ENCODE measurements around the gene DPYSL4. TPM values are rescaled to one million over a fixed set of nuclear protein-coding genes. Genes with fewer than 3 reads are reported as not detected.

DPYSL4 gene
- not detected for polyA plus RNA-seq

GRCh38 chr10:132186488-132187429, at the start of gene DPYSL4:
DPYSL4 (plus strand) TSS chr10:132186948; CDS start chr10:132187064, 116 bp downstream.
- H3K9me3 Mint-ChIP-seq = peaks cover 0 to 2% (median 0%) of the 10 kb centered on the region in 3 donors
- peak within 1 kb of the TSS in 1 of 3 donors; percentile 71 for H3K27ac Mint-ChIP-seq
- peaks cover 45% of the 10 kb centered on the region for H3K27me3 Mint-ChIP-seq
- H3K4me1 Mint-ChIP-seq = peaks cover 0 to 4% (median 0%) of the 10 kb centered on the region in 3 donors
- H3K4me3 Mint-ChIP-seq = no peak within 1 kb of the TSS
- peaks cover 1% of the 10 kb centered on the region for H3K36me3 Mint-ChIP-seq

GRCh38 chr10:132137111-132138072, 49.4 kb upstream of the DPYSL4 start:
- Mint-ChIP-seq H3K9me3 (peaks cover 0 to 1% (median 0%) of the 10 kb centered on the region in 3 donors), H3K4me3 (no peak overlapping the region), H3K36me3 (no peaks in the 10 kb centered on the region), H3K4me1 (no peaks in the 10 kb centered on the region), H3K27ac (peak overlapping the region in 1 of 3 donors; percentile 31), H3K27me3 (peaks cover 5% of the 10 kb centered on the region)

- Mint-ChIP-seq H3K4me1 (no peaks in the 10 kb centered on the region), H3K27ac (no peak overlapping the region)
These were observed 48.6 kb upstream of the DPYSL4 start for GRCh38 chr10:132138133-132138532.

DNA sequence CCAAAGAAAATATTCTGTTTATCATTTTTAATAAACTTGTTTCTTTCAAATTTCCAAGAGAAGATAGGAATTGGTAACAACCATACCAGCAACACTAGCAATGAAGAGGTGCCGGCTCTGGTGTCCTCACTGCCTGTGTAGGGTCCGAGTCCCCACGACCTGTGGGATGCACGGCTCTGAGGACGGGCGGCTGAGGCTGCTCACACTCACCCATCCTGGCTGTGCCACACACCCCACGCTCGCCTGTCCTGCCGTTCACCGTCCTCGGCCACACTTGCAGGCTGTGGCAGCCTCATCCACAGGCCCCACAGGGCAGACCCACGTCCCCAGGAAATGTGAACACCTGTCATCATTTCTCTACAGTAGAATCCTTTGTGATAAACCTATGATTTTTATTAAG, 48.2 kb upstream of the DPYSL4 start:
- Mint-ChIP-seq H3K36me3 (no peaks in the 10 kb centered on the region), H3K4me1 (no peaks in the 10 kb centered on the region), H3K4me3 (no peak overlapping the region), H3K9me3 (peaks cover 0 to 1% (median 0%) of the 10 kb centered on the region in 3 donors), H3K27me3 (peaks cover 6% of the 10 kb centered on the region), H3K27ac (no peak overlapping the region)

More at GRCh38 chr10:132138133-132138532, 48.6 kb upstream of the DPYSL4 start:
- Mint-ChIP-seq H3K4me3 (no peak overlapping the region), H3K27me3 (peaks cover 7% of the 10 kb centered on the region), H3K36me3 (no peaks in the 10 kb centered on the region), H3K9me3 (peaks cover 0 to 1% (median 0%) of the 10 kb centered on the region in 3 donors)

DNA sequence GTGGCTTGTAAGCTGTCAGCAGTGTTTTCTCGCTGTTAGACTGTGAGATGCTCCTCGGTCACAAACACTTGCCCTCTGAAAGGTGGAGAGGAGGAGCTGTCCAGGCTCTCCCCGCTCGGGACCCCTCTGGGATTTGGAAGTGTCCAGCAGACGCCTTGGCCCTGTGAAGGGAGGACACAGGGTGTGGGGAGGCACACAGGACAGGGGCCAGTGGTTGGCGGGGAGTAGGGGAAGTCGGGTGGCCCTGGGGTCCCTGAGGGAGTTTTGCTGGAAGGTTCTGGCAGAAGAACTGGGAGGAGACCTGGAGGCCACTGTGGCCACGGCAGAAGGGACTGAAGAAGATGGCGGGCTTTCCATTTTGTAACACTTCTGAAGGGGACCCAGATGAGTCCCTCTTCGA, 47.2 kb upstream of the DPYSL4 start:
- Mint-ChIP-seq H3K9me3 (peaks cover 0 to 1% (median 0%) of the 10 kb centered on the region in 3 donors), H3K27ac (no peak overlapping the region), H3K4me3 (no peak overlapping the region), H3K36me3 (no peaks in the 10 kb centered on the region), H3K4me1 (no peaks in the 10 kb centered on the region), H3K27me3 (peaks cover 6% of the 10 kb centered on the region)

DNA sequence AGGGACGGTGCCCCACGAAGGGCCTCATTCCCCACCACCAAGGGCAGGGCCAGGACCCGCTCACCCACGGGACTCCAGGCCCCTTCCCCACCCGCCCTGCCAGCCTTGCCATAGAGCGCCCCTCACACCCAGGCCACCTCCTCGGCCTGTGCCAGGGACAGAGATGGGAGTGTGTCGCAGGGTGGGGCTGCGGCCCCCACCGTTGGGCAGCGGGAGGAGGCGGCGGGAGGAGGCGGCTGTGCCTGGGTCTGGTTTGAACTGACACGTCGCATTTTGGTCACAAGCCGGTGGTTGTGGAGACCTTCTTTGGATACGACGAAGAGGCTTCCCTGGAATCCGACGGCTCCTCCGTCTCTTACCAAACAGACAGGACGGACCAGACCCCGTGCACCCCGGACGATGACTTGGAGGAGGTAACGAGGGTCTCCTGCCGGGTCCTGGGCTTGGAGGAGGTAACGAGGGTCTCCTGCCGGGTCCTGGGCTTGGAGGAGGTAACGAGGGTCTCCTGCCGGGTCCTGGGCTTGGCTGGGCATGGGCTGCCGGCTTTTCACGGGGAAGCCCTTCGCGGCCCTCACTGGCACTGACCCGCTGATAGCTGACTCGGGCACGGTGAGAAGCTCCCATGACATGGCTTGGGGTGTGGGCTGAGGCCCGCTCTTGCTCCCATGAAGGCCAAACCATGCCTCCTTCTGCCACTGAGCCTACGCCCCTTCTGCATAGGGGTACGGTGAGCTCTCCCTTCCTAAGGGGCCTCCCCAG, 46.4 kb upstream of the DPYSL4 start:
- Mint-ChIP-seq H3K27me3 (peaks cover 6% of the 10 kb centered on the region), H3K4me1 (no peaks in the 10 kb centered on the region), H3K27ac (no peak overlapping the region), H3K36me3 (no peaks in the 10 kb centered on the region), H3K4me3 (no peak overlapping the region), H3K9me3 (peaks cover 0 to 1% (median 0%) of the 10 kb centered on the region in 3 donors)

DNA sequence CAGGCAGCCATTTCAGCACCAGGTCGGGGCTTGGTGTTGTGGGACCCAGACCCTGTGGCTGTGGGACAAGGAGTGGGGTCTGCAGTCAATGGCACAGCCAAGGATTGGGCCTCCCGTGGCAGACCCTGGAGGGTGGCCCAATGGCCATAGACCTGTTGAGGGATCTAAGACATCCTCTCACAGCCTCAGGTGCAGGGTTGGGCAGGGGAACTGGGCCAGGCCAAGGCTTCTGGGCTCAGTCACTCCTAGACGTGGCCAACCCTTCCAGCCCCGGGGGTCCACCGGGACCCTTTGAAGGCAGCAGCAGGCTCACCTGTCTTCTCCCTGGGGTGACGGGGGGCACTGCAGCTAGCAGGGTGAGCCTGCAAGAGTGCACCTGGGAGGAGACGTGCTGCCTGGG, 45.7 kb upstream of the DPYSL4 start:
- H3K27ac Mint-ChIP-seq = no peak overlapping the region
- H3K4me1 Mint-ChIP-seq = no peaks in the 10 kb centered on the region
- no peaks in the 10 kb centered on the region for H3K36me3 Mint-ChIP-seq
- peaks cover 0 to 1% (median 0%) of the 10 kb centered on the region in 3 donors for H3K9me3 Mint-ChIP-seq
- no peak overlapping the region for H3K4me3 Mint-ChIP-seq
- peaks cover 6% of the 10 kb centered on the region for H3K27me3 Mint-ChIP-seq

DNA sequence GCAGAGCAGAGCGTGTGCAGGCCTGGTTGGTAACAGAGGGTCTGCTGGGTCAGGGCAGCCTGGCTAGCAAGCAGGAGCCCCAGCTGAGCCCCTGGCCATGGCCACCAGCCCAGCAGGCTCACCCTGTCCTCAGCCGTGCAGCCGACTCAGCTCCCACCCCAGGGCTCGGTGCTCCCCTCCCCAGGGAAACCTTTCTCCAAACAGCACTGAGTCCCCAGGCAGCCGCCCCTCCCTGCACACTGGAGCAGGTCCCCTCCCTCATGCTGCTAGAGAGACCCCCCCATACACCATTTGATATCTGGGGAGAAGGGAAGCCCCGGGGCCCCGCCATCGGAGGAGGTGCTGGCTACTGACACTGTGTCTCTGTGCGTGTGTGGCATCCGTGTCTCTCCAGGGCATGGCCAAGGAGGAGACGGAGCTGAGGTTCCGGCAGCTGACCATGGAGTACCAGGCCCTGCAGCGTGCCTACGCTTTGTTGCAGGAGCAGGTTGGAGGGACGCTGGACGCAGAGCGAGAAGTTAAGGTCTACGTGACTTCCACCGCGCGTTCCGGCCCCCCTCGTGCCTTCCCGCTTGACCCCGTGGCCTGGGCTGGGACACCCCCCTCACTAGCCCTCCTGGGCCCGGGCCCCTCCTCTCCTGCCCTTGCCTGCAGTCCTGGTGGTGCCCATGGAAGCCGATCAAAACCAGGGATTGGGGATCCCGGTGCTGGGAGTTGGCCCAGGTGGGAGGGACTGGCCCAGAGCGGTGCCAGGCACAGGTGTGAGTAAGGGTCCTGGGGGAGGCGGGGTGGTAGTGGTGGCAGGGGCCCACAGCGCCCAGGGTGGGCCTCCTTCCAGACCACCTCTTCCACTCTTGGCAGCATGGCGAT, 45.0 kb upstream of the DPYSL4 start:
- no peaks in the 10 kb centered on the region for H3K36me3 Mint-ChIP-seq
- no peak overlapping the region for H3K4me3 Mint-ChIP-seq
- peaks cover 6% of the 10 kb centered on the region for H3K27me3 Mint-ChIP-seq
- H3K9me3 Mint-ChIP-seq = peaks cover 0 to 1% (median 0%) of the 10 kb centered on the region in 3 donors
- H3K4me1 Mint-ChIP-seq = no peaks in the 10 kb centered on the region
- no peak overlapping the region for H3K27ac Mint-ChIP-seq

GRCh38 chr10:132142396-132143161, 44.2 kb upstream of the DPYSL4 start:
- H3K36me3 Mint-ChIP-seq = no peaks in the 10 kb centered on the region
- peaks cover 0 to 1% (median 0%) of the 10 kb centered on the region in 3 donors for H3K9me3 Mint-ChIP-seq
- no peak overlapping the region for H3K4me3 Mint-ChIP-seq
- no peaks in the 10 kb centered on the region for H3K4me1 Mint-ChIP-seq
- no peak overlapping the region for H3K27ac Mint-ChIP-seq
- peaks cover 6% of the 10 kb centered on the region for H3K27me3 Mint-ChIP-seq

DNA sequence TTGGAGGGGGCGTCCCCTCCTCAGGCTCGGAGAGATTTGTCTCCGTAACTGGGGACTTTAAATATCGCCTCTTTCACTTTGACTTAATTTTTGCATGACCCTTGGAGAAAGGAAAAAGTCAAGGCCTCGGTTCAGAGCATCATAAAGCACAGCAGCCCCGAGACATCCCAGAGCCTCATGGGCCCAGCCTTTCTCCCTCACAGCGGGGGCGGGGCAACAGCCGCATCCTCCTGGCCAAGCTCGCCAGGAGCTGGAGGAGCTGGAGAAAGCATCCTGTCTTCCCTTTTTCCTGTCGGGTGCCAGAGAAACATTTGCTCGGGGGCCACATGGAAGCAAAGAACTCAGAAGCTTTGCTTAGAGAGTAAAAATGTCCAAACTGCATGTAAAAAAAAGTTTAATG, 43.6 kb upstream of the DPYSL4 start:
- Mint-ChIP-seq H3K27ac (no peak overlapping the region), H3K9me3 (no peaks in the 10 kb centered on the region), H3K27me3 (peaks cover 6% of the 10 kb centered on the region), H3K36me3 (no peaks in the 10 kb centered on the region), H3K4me1 (no peaks in the 10 kb centered on the region), H3K4me3 (no peak overlapping the region)

GRCh38 chr10:132144086-132144485, 42.7 kb upstream of the DPYSL4 start:
- no peak overlapping the region for H3K4me3 Mint-ChIP-seq
- H3K36me3 Mint-ChIP-seq = no peaks in the 10 kb centered on the region
- no peaks in the 10 kb centered on the region for H3K9me3 Mint-ChIP-seq
- H3K27me3 Mint-ChIP-seq = peaks cover 6% of the 10 kb centered on the region
- no peaks in the 10 kb centered on the region for H3K4me1 Mint-ChIP-seq
- no peak overlapping the region for H3K27ac Mint-ChIP-seq

GRCh38 chr10:132145002-132145401, 41.7 kb upstream of the DPYSL4 start:
- H3K27me3 Mint-ChIP-seq = peaks cover 6% of the 10 kb centered on the region

DNA sequence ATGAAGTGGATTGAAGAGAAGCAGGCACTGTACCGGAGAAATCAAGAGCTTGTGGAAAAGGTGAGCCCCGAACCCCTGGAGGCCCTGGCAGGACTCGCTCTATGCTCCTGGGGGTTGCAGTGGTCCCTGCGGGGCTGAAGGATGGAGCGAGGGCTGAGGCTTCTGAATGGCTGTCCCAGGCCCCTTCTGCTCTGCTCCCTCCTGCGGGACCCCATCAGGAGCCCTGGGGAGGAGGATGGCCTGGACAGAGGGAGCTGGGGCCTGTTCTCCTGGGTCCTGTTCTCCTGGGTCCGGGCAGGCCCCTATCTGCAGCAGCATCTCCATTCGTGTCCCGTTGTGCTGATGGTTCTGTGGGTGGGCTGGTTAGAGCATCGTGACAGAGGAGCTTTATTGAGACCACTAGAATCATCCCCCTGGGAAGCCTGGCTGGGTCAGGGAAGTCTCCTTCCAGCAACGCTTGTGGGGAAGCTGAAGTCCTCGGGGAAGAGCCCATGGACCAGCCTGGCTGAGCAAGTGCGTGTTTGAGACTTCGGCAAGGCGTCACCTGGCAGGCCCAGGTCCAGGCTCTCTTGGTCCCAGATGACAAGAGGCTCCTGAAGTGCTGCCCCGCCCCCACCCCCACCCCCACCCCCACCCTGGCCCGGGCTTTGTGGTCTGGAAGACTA, 41.1 kb upstream of the DPYSL4 start:
- Mint-ChIP-seq H3K36me3 (no peaks in the 10 kb centered on the region), H3K27ac (no peak overlapping the region), H3K27me3 (peaks cover 6% of the 10 kb centered on the region), H3K9me3 (no peaks in the 10 kb centered on the region), H3K4me1 (no peaks in the 10 kb centered on the region), H3K4me3 (peak overlapping the region in 1 of 4 donors; percentile 63)

More at GRCh38 chr10:132145002-132145401, 41.7 kb upstream of the DPYSL4 start:
- no peaks in the 10 kb centered on the region for H3K9me3 Mint-ChIP-seq
- H3K27ac Mint-ChIP-seq = no peak overlapping the region
- H3K4me3 Mint-ChIP-seq = no peak overlapping the region
- no peaks in the 10 kb centered on the region for H3K36me3 Mint-ChIP-seq
- H3K4me1 Mint-ChIP-seq = no peaks in the 10 kb centered on the region
